ENCODE data around the gene FN3KRP. TPM values are rescaled to one million over a fixed set of nuclear protein-coding genes. Genes with fewer than 3 reads are reported as not detected.

FN3KRP gene
- total and polyA plus RNA-seq, 3 donors from 2014 or later: 26.9 to 30.2 (median 29.3) TPM

- H3K4me3 ChIP-seq: no peak overlapping the region
- H3K27ac ChIP-seq: no peak overlapping the region
- H3K36me3 ChIP-seq (ENCODE audit: low read depth, missing control alignments): no peaks in the 10 kb centered on the region
- no peaks in the 10 kb centered on the region for H3K27me3 ChIP-seq
- intact Hi-C loops (cut with DNase I; ENCODE audit: low total_unique reads): no loop called here
- WGBS, 2 donors: 90 to 98% methylated on average over 11 to 13 of the region's 13 CpGs
- peaks cover 12% of the 10 kb centered on the region for H3K4me1 ChIP-seq
- DNase-seq: no peak
- no peaks in the 10 kb centered on the region for H3K9me3 ChIP-seq
- no peak for TF ChIP-seq CTCF (IDR thresholded peaks at IDR 0.05)
- TF ChIP-seq POLR2A (IDR thresholded peaks at IDR 0.05): no peak
Observed at GRCh38 chr17:82732118-82732743, 15.7 kb downstream of the FN3KRP start.

- DNase-seq: peak; percentile 82
- 4% methylated on average over 52 to 55 of the region's 101 CpGs for WGBS, 2 donors
- TF ChIP-seq CTCF (IDR thresholded peaks at IDR 0.05) (no peak), POLR2A (IDR thresholded peaks at IDR 0.05) (no peak)
- Histone ChIP-seq H3K27me3 (no peaks in the 10 kb centered on the region), H3K4me1 (peaks cover 16% of the 10 kb centered on the region), H3K36me3 (ENCODE audit: low read depth, missing control alignments) (no peaks in the 10 kb centered on the region), H3K4me3 (peak within 1 kb of the TSS; percentile 71 to 78), H3K27ac (peak within 1 kb of the TSS; percentile 83 to 86), H3K9me3 (no peaks in the 10 kb centered on the region)
- intact Hi-C loops (cut with DNase I; ENCODE audit: low total_unique reads): no loop called here
Observed at GRCh38 chr17:82734987-82735866, 18.7 kb downstream of the FN3KRP start, which contains the start of gene FN3K. Gene FN3K, plus strand, starts transcription at chr17:82735615. Its CDS starts 22 bp downstream, at chr17:82735637.

GRCh38 chr17:82736511-82737185 is 20.1 kb downstream of the FN3KRP start:
- 42 to 58% methylated on average over 9 to 16 of the region's 18 CpGs for WGBS, 2 donors
- peak overlapping the region in 1 of 2 donors; percentile 78 for H3K4me3 ChIP-seq
- peaks cover 16% of the 10 kb centered on the region for H3K4me1 ChIP-seq
- TF ChIP-seq POLR2A (IDR thresholded peaks at IDR 0.05) (no peak), CTCF (IDR thresholded peaks at IDR 0.05) (no peak)
- intact Hi-C loops (cut with DNase I; ENCODE audit: low total_unique reads): no loop called here
- H3K27ac ChIP-seq: no peak overlapping the region
- no peak for DNase-seq
- no peaks in the 10 kb centered on the region for H3K27me3 ChIP-seq
- H3K9me3 ChIP-seq: no peaks in the 10 kb centered on the region
- H3K36me3 ChIP-seq (ENCODE audit: low read depth, missing control alignments): no peaks in the 10 kb centered on the region

GRCh38 chr17:82737967-82738877 is 21.7 kb downstream of the FN3KRP start:
- WGBS, 2 donors: 51 to 75% methylated on average over 22 to 26 of the region's 26 CpGs
- H3K4me1 ChIP-seq: peaks cover 16% of the 10 kb centered on the region
- no peak for TF ChIP-seq CTCF (IDR thresholded peaks at IDR 0.05)
- no peak for TF ChIP-seq POLR2A (IDR thresholded peaks at IDR 0.05)
- H3K27ac ChIP-seq: peak overlapping the region in 1 of 2 donors; percentile 8
- intact Hi-C loops (cut with DNase I; ENCODE audit: low total_unique reads): no loop called here
- no peaks in the 10 kb centered on the region for H3K36me3 ChIP-seq (ENCODE audit: low read depth, missing control alignments)
- peak; percentile 92 for DNase-seq
- H3K4me3 ChIP-seq: no peak overlapping the region
- H3K9me3 ChIP-seq: no peaks in the 10 kb centered on the region
- H3K27me3 ChIP-seq: no peaks in the 10 kb centered on the region

Data from testis (tissue), 3 donors.